ENCODE data around the gene ATXN1L.

ATXN1L gene

GRCh38 chr16:71852561-71852960 lies 6.8 kb downstream of the ATXN1L start:
- TF ChIP-seq CTCF (IDR thresholded peaks at IDR 0.05; ENCODE audit: extremely low read depth, insufficient read depth, missing control alignments): no peak
- DNase-seq (ENCODE audit: low spot score): no peak
- in situ Hi-C loops (cut with MboI; ENCODE audit: low pct_unique_long_range_greater_than_20kb, low sequenced_read_pairs, unreplicated experiment): no loop called here

- in situ Hi-C loops (cut with MboI; ENCODE audit: low pct_unique_long_range_greater_than_20kb, low sequenced_read_pairs, unreplicated experiment): no loop called here
- TF ChIP-seq CTCF (IDR thresholded peaks at IDR 0.05; ENCODE audit: extremely low read depth, insufficient read depth, missing control alignments): no peak
- DNase-seq (ENCODE audit: low spot score): peak; percentile 59
Measured at GRCh38 chr16:71853413-71853812, 7.6 kb downstream of the ATXN1L start.

- in situ Hi-C loops (cut with MboI; ENCODE audit: low pct_unique_long_range_greater_than_20kb, low sequenced_read_pairs, unreplicated experiment): no loop called here
- no peak for DNase-seq (ENCODE audit: low spot score)
- no peak for TF ChIP-seq CTCF (IDR thresholded peaks at IDR 0.05; ENCODE audit: extremely low read depth, insufficient read depth, missing control alignments)
Measured at GRCh38 chr16:71854369-71854948, 8.7 kb downstream of the ATXN1L start.

GRCh38 chr16:71855937-71856662 lies 10.3 kb downstream of the ATXN1L start:
- DNase-seq (ENCODE audit: low spot score): no peak
- no peak for TF ChIP-seq CTCF (IDR thresholded peaks at IDR 0.05; ENCODE audit: extremely low read depth, insufficient read depth, missing control alignments)
- in situ Hi-C loops (cut with MboI; ENCODE audit: low pct_unique_long_range_greater_than_20kb, low sequenced_read_pairs, unreplicated experiment): no loop called here

GRCh38 chr16:71859762-71860521 lies 14.2 kb downstream of the ATXN1L start:
- in situ Hi-C loops (cut with MboI; ENCODE audit: low pct_unique_long_range_greater_than_20kb, low sequenced_read_pairs, unreplicated experiment): no loop called here
- DNase-seq (ENCODE audit: low spot score): no peak
- TF ChIP-seq CTCF (IDR thresholded peaks at IDR 0.05; ENCODE audit: extremely low read depth, insufficient read depth, missing control alignments): no peak

- in situ Hi-C loops (cut with MboI; ENCODE audit: low pct_unique_long_range_greater_than_20kb, low sequenced_read_pairs, unreplicated experiment): no loop called here
- no peak for DNase-seq (ENCODE audit: low spot score)
- no peak for TF ChIP-seq CTCF (IDR thresholded peaks at IDR 0.05; ENCODE audit: extremely low read depth, insufficient read depth, missing control alignments)
Measured at GRCh38 chr16:71863995-71864394, 18.2 kb downstream of the ATXN1L start.
